CD4-positive, alpha-beta memory T cell (primary cell): Measurements from ENCODE around the gene MTHFD2L. TPM values are rescaled to one million over a fixed set of nuclear protein-coding genes. Genes with fewer than 3 reads are reported as not detected.

ENCODE experiments used
- CTCF ChIA-PET: fragments of 350-600 bp; sonication (Branson Sonifier 250); formaldehyde crosslinking; loops from one replicate; lab custom pipeline; 2021; ENCODE audit warnings: inconsistent platforms; ENCODE audit not compliant: partially characterized antibody; lab: Charles Lee
- POLR2A ChIA-PET: fragments of 350-600 bp; sonication (Branson Sonifier 250); formaldehyde crosslinking; loops from one replicate; lab custom pipeline; 2021; ENCODE audit not compliant: partially characterized antibody; lab: Charles Lee
- DNase-seq, 5 donors: peaks; one replicate each; pipeline versions ENCODE4 v3.0.0 to v3.0.0-alpha.2; 2020 to 2022; ENCODE audit warnings: mixed read lengths in 1 of 5
- H3K27ac ChIP-seq: one replicate; pipeline ENCODE4 v1.7.0; 2013; ENCODE audit warnings: low read depth, low read length
- H3K27me3 ChIP-seq: 2 replicates; pipeline ENCODE4 v1.7.0; 2013; ENCODE audit warnings: mild to moderate bottlenecking, low read length, moderate library complexity; ENCODE audit not compliant: insufficient read depth
- H3K36me3 ChIP-seq: 2 replicates; pipeline ENCODE4 v1.7.0; 2013; ENCODE audit warnings: mild to moderate bottlenecking, low read length, moderate library complexity; ENCODE audit not compliant: insufficient read depth
- H3K4me1 ChIP-seq: 2 replicates; pipeline ENCODE4 v1.7.0; 2013; ENCODE audit warnings: mild to moderate bottlenecking, low read length, moderate library complexity; ENCODE audit not compliant: insufficient read depth
- H3K4me3 ChIP-seq, 2 donors: one replicate each; pipeline ENCODE4 v1.7.0; 2013; ENCODE audit warnings: low read length in 2 of 2, mild to moderate bottlenecking in 1 of 2
- H3K9me3 ChIP-seq, 2 donors: one replicate each; pipeline ENCODE4 v1.7.0; 2013; ENCODE audit warnings: low read length in 2 of 2, control low read depth in 1 of 2; ENCODE audit not compliant: control insufficient read depth in 1 of 2
- H3K27ac Mint-ChIP-seq, 7 donors: one replicate each; pipeline ENCODE4 v1.8.0; 2020 to 2021; ENCODE audit warnings: mixed read lengths in 7 of 7, mild to moderate bottlenecking in 6 of 7, inconsistent platforms in 3 of 7, moderate library complexity in 3 of 7
- H3K27me3 Mint-ChIP-seq, 2 donors: one replicate each; pipeline ENCODE4 v1.8.0; 2020 to 2021; ENCODE audit warnings: mixed read lengths in 2 of 2
- H3K36me3 Mint-ChIP-seq, 2 donors: one replicate each; pipeline ENCODE4 v1.8.0; 2020 to 2021; ENCODE audit warnings: mixed read lengths in 2 of 2, inconsistent platforms in 1 of 2, mild to moderate bottlenecking in 1 of 2
- H3K4me1 Mint-ChIP-seq, 4 donors: one replicate each; pipeline ENCODE4 v1.8.0; 2020 to 2021; ENCODE audit warnings: mixed read lengths in 4 of 4, mild to moderate bottlenecking in 1 of 4
- H3K4me3 Mint-ChIP-seq, 8 donors: one replicate each; pipeline ENCODE4 v1.8.0; 2020 to 2021; ENCODE audit warnings: mixed read lengths in 8 of 8, mild to moderate bottlenecking in 7 of 8, moderate library complexity in 6 of 8, inconsistent platforms in 3 of 8
- H3K9me3 Mint-ChIP-seq, 8 donors: one replicate each; pipeline ENCODE4 v1.8.0; 2020 to 2021; ENCODE audit warnings: mixed read lengths in 8 of 8, mild to moderate bottlenecking in 5 of 8, inconsistent platforms in 3 of 8, moderate library complexity in 1 of 8
- intact Hi-C: fragments of 100-400 bp; cut with micrococcal nuclease; formaldehyde crosslinking; loops from one replicate; pipeline ENCODE4 v1.15.1; 2023
- polyA plus RNA-seq, 2 donors: library from polyadenylated mRNA; unstranded; fragments of 300-500 nt; fragmentation: Illumina TruSeq; gene quantifications; one replicate each; pipeline ENCODE4 v1.2.3, GENCODE V29; 2021
- total RNA-seq, 2 experiments: library from RNA; stranded (reverse); gene quantifications; one replicate each; pipeline ENCODE4 v1.2.3, GENCODE V29; 2021

Gene MTHFD2L
- total and polyA plus RNA-seq, 4 experiments from 2014 or later = 3.6 to 7.6 (median 6.0) TPM

DNA sequence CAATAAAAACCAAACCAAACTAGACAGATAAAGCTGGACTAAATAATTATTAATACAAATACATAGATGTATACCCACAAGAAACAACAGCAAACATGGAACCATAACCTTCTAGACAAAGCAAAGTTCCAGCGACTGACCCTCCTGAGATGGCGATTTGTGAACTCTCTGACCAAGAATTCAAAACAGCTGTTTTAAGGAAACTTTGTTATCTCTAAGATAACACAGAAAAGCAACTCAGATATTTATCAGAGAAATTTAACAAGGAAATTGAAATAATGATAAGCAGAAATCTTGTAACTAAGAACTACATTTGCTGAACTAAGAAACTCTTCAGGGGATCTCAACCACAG, 23.4 kb upstream of the MTHFD2L start:
- H3K36me3 Mint-ChIP-seq = no peaks in the 10 kb centered on the region

DNA sequence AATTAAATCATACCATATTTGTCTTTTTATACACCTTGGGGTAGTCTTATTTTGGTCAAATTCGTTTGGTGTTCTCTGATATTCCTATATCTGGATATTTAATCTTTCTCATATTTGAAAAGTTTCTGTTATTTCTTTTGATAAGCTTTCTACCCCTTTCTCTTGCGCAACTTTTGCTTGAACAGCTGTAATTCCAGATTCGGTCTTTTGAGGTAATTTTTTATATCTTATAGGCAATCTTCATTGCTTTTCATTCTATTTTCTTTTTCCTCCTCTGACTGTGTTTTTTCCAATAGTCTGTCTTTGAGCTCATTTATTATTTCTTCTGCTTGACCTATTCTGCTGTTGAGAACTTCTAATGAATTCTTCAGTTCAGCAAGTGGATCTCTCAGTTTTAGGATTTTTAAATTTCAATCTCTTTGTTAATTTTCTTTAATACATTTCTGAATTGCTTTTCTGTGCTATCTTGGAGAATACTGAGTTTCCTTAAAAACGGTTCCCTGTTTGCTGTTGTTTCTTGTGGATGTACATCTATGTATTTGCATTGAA, 11.3 kb upstream of the MTHFD2L start:
- CTCF ChIA-PET = no interaction called here
- no peaks in the 10 kb centered on the region for H3K27me3 ChIP-seq
- H3K4me1 Mint-ChIP-seq = no peaks in the 10 kb centered on the region
- POLR2A ChIA-PET = no interaction called here
- DNase-seq = no peak
- H3K9me3 ChIP-seq = no peaks in the 10 kb centered on the region
- H3K9me3 Mint-ChIP-seq = peaks cover 0 to 18% (median 11%) of the 10 kb centered on the region in 8 donors
- no peak overlapping the region for H3K4me3 ChIP-seq
- H3K27me3 Mint-ChIP-seq = peaks cover 20 to 27% of the 10 kb centered on the region in 2 donors
- H3K4me1 ChIP-seq = no peaks in the 10 kb centered on the region
- no peaks in the 10 kb centered on the region for H3K36me3 ChIP-seq
- no peak overlapping the region for H3K27ac Mint-ChIP-seq
- no peak overlapping the region for H3K27ac ChIP-seq
- H3K4me3 Mint-ChIP-seq = no peak overlapping the region
- intact Hi-C loops = no loop called here
- peaks cover 0 to 9% of the 10 kb centered on the region in 2 donors for H3K36me3 Mint-ChIP-seq

More for the DNA sequence above, 23.4 kb upstream of the MTHFD2L start:
- Histone ChIP-seq H3K27ac (no peak overlapping the region), H3K4me3 (no peak overlapping the region), H3K4me1 (no peaks in the 10 kb centered on the region), H3K9me3 (no peaks in the 10 kb centered on the region), H3K27me3 (no peaks in the 10 kb centered on the region), H3K36me3 (no peaks in the 10 kb centered on the region)
- H3K4me3 Mint-ChIP-seq = no peak overlapping the region
- intact Hi-C loops = loop anchor here (5.0 kb wide), 1 partner anchor 822 kb away; no protein-coding TSS in a partner anchor
- peaks cover 11 to 13% of the 10 kb centered on the region in 2 donors for H3K27me3 Mint-ChIP-seq
- ChIA-PET CTCF (interaction anchor here (0.8 to 1.6 kb wide), 4 partner anchors 9 to 823 kb away, joined by 3 to 5 read pairs (median 4); no protein-coding TSS in a partner anchor), POLR2A (no interaction called here)
- no peak for DNase-seq
- H3K9me3 Mint-ChIP-seq = peaks cover 0 to 10% (median 3%) of the 10 kb centered on the region in 8 donors
- no peaks in the 10 kb centered on the region for H3K4me1 Mint-ChIP-seq
- H3K27ac Mint-ChIP-seq = no peak overlapping the region

DNA sequence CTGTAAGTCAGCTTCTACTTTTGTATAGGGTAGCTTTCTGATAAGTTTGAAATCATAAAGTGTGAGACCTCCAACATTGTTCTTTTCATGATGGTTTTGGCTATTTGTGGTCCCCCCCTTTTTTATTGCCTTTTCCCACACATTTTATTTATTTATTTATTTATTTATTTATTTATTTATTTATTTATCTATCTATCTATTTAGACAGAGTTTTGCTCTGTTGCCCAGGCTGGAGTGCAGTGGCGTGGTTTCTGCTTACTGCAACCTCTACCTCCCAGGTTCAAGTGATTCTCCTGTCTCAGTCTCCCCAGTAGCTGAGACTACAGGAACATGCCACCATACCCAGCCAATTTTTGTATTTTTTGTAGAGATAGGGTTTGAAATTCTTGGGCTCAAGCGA, 9.7 kb upstream of the MTHFD2L start:
- H3K27me3 ChIP-seq = no peaks in the 10 kb centered on the region
- ChIA-PET POLR2A (no interaction called here), CTCF (no interaction called here)
- no peak overlapping the region for H3K27ac ChIP-seq
- Mint-ChIP-seq H3K27me3 (peaks cover 15 to 24% of the 10 kb centered on the region in 2 donors), H3K9me3 (peaks cover 0 to 18% (median 11%) of the 10 kb centered on the region in 8 donors), H3K36me3 (peaks cover 0 to 9% of the 10 kb centered on the region in 2 donors), H3K4me3 (no peak overlapping the region), H3K4me1 (no peaks in the 10 kb centered on the region), H3K27ac (no peak overlapping the region)
- no peaks in the 10 kb centered on the region for H3K36me3 ChIP-seq
- intact Hi-C loops = no loop called here
- no peaks in the 10 kb centered on the region for H3K4me1 ChIP-seq
- no peaks in the 10 kb centered on the region for H3K9me3 ChIP-seq
- DNase-seq = no peak
- no peak overlapping the region for H3K4me3 ChIP-seq

DNA sequence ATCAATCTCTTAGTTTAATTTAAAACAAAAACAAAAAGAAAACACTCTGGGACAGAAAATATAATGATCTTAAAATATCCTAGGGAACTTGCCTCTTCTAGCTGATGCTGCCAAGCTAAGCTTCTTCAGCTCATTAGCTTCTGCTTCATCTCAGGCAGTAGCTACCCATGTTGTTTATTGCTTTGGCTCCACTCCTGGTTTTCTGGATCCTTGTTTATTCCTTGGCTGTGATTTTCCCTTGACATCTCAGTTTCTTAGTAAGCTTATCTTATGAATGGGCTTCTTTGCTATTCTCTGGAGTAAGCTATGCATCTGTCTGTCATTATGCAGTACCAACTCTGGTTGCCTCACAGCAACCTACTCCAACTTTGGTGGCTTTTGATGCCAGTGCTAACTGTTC, 5.1 kb upstream of the MTHFD2L start:
- Histone ChIP-seq H3K27me3 (no peaks in the 10 kb centered on the region), H3K4me3 (no peak overlapping the region), H3K36me3 (no peaks in the 10 kb centered on the region), H3K4me1 (peaks cover 5% of the 10 kb centered on the region), H3K9me3 (no peaks in the 10 kb centered on the region), H3K27ac (no peak overlapping the region)
- POLR2A ChIA-PET = no interaction called here
- Mint-ChIP-seq H3K4me3 (no peak overlapping the region), H3K27ac (no peak overlapping the region), H3K36me3 (no peaks in the 10 kb centered on the region), H3K27me3 (peaks cover 4 to 9% of the 10 kb centered on the region in 2 donors), H3K4me1 (peaks cover 0 to 7% (median 4%) of the 10 kb centered on the region in 4 donors), H3K9me3 (peaks cover 0 to 3% (median 0%) of the 10 kb centered on the region in 8 donors)
- CTCF ChIA-PET = no interaction called here
- intact Hi-C loops = no loop called here
- DNase-seq = no peak

DNA sequence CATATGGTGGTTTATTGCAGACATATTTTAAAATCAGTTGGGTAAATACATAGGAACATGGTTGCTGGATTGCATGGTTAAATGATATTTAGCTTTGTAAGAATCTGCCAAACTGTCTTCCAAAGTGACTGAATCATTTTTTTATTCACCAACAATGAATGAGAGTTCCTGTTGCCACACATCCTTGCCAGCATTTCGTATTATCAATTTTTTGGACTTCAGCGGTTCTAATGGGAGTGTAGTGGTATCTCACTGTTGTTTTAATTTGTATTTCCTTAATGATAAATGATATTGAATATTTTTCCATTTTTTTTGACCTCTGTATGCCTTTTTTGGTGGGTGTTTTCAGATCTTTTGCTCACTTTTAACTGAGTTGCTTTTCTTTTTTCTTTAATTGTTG, 1.4 kb upstream of the MTHFD2L start:
- Mint-ChIP-seq H3K4me1 (peaks cover 13 to 27% (median 17%) of the 10 kb centered on the region in 4 donors), H3K4me3 (peak overlapping the region in 5 of 8 donors; percentile 80 to 93 (median 84)), H3K27ac (peak overlapping the region in 1 of 7 donors; percentile 10), H3K36me3 (peaks cover 10% of the 10 kb centered on the region in 2 donors), H3K9me3 (peaks cover 0 to 2% (median 0%) of the 10 kb centered on the region in 8 donors), H3K27me3 (no peaks in the 10 kb centered on the region)
- Histone ChIP-seq H3K9me3 (no peaks in the 10 kb centered on the region), H3K4me1 (peaks cover 17% of the 10 kb centered on the region), H3K27ac (no peak overlapping the region), H3K36me3 (no peaks in the 10 kb centered on the region), H3K4me3 (no peak overlapping the region), H3K27me3 (no peaks in the 10 kb centered on the region)
- ChIA-PET CTCF (interaction anchor here (1.0 kb wide), 1 partner anchor 10 kb away, joined by 3 read pairs; no protein-coding TSS in a partner anchor), POLR2A (no interaction called here)
- DNase-seq = no peak
- intact Hi-C loops = loop anchor here (5.0 kb wide), 2 partner anchors 291 to 899 kb away; partner anchors contain the start of genes ANKRD17 and AREG

DNA sequence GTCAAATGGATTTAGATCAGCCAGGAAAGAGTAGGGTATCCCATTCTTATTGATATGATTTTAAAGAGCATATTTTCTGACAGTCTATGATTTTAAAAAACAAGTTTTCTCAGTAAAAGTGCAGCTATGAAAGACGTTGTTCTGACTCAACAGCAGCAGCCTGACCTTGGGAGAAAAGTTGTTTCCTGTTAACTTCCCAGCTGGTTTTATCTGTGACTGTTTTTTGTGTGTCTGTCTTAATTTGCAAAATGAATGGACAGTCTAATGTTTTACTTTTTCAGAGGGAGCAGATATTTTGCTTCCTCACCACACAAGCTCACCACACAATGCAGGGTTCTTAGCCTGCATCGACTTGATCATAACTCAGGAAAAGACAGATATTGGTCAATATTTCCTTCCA, 764 bp upstream of the MTHFD2L start:
- CTCF ChIA-PET = interaction anchor here (1.0 kb wide), 1 partner anchor 9 kb away, joined by 3 read pairs; no protein-coding TSS in a partner anchor
- Histone ChIP-seq H3K27me3 (no peaks in the 10 kb centered on the region), H3K4me1 (peaks cover 17% of the 10 kb centered on the region), H3K36me3 (no peaks in the 10 kb centered on the region), H3K9me3 (no peaks in the 10 kb centered on the region), H3K4me3 (peak overlapping the region in 1 of 2 donors; percentile 55), H3K27ac (no peak overlapping the region)
- H3K27me3 Mint-ChIP-seq = no peaks in the 10 kb centered on the region
- intact Hi-C loops = loop anchor here (5.0 kb wide), 2 partner anchors 290 to 900 kb away; partner anchors contain the start of genes ANKRD17 and AREG
- H3K9me3 Mint-ChIP-seq = peaks cover 0 to 2% (median 0%) of the 10 kb centered on the region in 8 donors
- H3K27ac Mint-ChIP-seq = peak overlapping the region in 6 of 7 donors; percentile 34 to 85 (median 59)
- H3K4me3 Mint-ChIP-seq = peak overlapping the region; percentile 80 to 93 (median 86)
- POLR2A ChIA-PET = interaction anchor here (1.2 kb wide), 1 partner anchor 899 kb away, joined by 3 read pairs; the partner anchor contains the start of gene ANKRD17
- peaks cover 13 to 27% (median 17%) of the 10 kb centered on the region in 4 donors for H3K4me1 Mint-ChIP-seq
- no peak for DNase-seq
- peaks cover 16% of the 10 kb centered on the region in 2 donors for H3K36me3 Mint-ChIP-seq

DNA sequence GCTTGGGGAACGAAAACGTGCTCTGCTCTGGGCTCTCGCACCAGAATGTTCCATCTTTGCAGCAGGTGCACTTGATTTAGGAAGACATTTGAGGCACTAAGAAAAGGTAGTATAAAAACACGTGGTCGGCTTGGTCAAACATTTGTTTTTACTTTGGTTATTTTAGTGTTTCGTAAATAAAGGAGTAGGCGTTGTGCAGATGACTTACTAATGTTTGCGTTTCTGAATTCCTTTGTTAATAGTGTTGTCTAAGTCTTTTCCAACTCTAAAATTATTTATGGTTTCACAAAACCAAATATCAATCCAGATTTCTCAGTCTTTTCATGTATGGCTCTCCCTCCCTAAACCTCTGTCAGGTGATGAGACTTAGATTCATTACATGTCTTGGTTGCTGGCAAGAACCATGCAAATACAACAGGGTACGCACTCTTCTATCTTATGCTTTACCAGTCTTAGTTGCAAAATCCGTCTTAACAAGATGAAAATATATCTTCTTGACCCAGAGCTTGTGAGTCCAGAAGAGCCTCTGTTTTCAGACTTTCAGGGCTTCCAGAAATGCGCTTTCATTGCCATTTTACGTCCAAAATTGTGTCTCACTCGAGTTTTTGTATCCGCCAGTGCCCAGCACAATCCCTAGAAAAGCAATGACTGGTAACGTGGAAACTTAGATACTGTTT, 686 bp downstream of the MTHFD2L start:
- Histone ChIP-seq H3K36me3 (no peaks in the 10 kb centered on the region), H3K27ac (peak overlapping the region; percentile 42), H3K4me3 (peak overlapping the region; percentile 55 to 58), H3K9me3 (no peaks in the 10 kb centered on the region), H3K27me3 (no peaks in the 10 kb centered on the region), H3K4me1 (peaks cover 17% of the 10 kb centered on the region)
- peak overlapping the region; percentile 89 to 95 (median 92) for H3K4me3 Mint-ChIP-seq
- peaks cover 16 to 21% of the 10 kb centered on the region in 2 donors for H3K36me3 Mint-ChIP-seq
- H3K9me3 Mint-ChIP-seq = peaks cover 0 to 2% (median 0%) of the 10 kb centered on the region in 8 donors
- no peaks in the 10 kb centered on the region for H3K27me3 Mint-ChIP-seq
- intact Hi-C loops = loop anchor here (2.0 to 5.0 kb wide), 3 partner anchors 289 to 1356 kb away; partner anchors contain the start of genes ANKRD17, AREG, RCHY1 and THAP6
- peaks cover 13 to 27% (median 17%) of the 10 kb centered on the region in 4 donors for H3K4me1 Mint-ChIP-seq
- POLR2A ChIA-PET = interaction anchor here (1.2 kb wide), 1 partner anchor 900 kb away, joined by 3 read pairs; the partner anchor contains the start of gene ANKRD17
- H3K27ac Mint-ChIP-seq = peak overlapping the region; percentile 49 to 95 (median 90)
- DNase-seq = peak in 1 of 5 donors; percentile 2
- CTCF ChIA-PET = no interaction called here
